Hypothalamus (tissue), 51 donors: ENCODE results near the gene CDKN2AIP.
A peak's percentile ranks its signal among the peaks of the same experiment; 100 is the strongest.
"Not testable (repeated sequence)": the region's sequence is repeated elsewhere in the genome, so short reads cannot be mapped to it uniquely, and the experiment has no call there.

Experiments
- DNase-seq, 51 donors: peaks; one replicate each; lab custom pipeline; 2025; lab: John Stamatoyannopoulos, UW

The CDKN2AIP gene

GRCh38 chr4:183413234-183414200 lies 30.9 kb upstream of the CDKN2AIP start:
- DNase-seq: no peak

- DNase-seq: no peak
Observed at GRCh38 chr4:183416879-183417755, 27.3 kb upstream of the CDKN2AIP start.

DNA sequence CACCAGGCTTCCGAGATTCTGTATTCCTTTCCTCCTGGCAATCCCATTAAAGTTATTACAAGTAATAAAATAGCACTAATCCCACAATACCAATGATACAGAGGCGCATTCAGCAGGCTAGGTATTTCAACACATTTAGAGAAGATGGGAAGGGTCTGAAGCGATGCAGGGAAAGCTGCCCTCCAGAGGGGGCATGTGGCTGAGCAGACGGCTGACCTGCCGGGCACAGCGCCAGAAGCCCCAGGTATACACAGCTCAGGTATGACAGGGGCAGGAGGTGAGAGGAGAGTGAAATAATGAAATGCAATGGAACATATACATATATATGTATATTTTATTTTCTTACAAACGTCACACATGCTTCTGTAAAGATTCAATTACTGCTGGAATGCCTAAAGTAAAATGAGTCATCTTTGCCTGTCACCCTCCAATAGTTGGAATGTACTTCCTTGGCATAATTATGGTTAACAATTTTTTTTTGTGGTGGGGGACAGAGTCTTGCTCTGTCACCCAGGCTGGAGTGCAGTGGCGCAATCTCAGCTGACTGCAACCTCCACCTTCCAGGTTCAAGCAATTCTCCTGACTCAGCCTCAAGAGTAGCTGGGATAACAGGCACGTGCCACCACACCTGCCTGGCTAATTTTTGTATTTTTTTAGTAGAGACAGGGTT lies 21.3 kb upstream of the CDKN2AIP start:
- DNase-seq: no peak

DNA sequence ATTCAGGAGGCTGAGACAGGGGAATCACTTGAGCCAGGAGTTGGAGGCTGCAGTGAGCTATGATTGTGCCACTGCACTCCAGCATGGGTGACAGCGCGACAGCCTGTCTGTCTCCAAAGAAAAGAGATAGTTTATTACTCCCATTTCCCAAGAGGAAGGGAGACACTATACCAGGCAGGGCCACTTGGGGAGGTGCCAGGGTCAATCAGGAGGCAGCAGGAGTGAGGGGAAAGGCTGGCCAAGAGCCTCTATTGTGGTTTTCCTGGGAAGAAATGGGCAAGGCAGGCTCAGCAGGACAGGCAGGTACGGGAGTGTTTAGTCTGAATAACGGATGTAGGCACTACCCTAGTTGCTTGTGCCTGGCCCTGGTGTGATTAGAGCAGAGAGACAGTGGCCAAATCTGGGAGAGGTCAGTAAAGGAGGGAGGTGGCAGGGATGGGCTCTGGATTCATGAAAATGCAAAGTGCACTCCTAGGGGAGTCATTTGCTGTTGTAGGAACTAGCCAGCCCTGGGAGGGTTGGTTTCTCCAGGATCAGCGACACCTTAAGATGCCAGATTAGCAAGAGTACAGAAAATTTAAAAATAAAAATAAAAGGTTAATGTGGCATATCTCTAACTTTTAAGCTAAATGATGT lies 20.2 kb upstream of the CDKN2AIP start:
- no peak for DNase-seq

- DNase-seq: no peak
Observed at GRCh38 chr4:183426507-183426906, 17.9 kb upstream of the CDKN2AIP start.

GRCh38 chr4:183429489-183429888 lies 14.9 kb upstream of the CDKN2AIP start:
- no peak for DNase-seq

- DNase-seq: no peak
Observed at GRCh38 chr4:183430317-183430993, 14.0 kb upstream of the CDKN2AIP start.

DNA sequence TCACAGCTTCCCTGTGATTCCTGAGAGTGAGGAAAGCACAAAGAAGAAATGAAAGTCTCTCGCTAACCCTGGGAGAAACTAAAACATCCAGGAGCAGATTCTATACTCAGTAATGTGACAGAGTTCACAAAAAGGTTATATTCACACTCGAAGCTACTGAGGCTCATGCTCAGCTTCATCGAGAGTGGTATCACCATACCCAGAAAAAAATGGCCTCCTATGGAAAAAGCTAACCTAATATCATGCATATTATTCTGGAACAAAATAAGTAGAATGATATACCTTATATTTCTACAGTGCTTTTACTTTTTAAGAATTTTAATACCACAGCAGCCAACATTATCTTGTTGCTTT lies 13.5 kb upstream of the CDKN2AIP start:
- DNase-seq: no peak

GRCh38 chr4:183431614-183432013 lies 12.8 kb upstream of the CDKN2AIP start:
- DNase-seq: no peak

DNA sequence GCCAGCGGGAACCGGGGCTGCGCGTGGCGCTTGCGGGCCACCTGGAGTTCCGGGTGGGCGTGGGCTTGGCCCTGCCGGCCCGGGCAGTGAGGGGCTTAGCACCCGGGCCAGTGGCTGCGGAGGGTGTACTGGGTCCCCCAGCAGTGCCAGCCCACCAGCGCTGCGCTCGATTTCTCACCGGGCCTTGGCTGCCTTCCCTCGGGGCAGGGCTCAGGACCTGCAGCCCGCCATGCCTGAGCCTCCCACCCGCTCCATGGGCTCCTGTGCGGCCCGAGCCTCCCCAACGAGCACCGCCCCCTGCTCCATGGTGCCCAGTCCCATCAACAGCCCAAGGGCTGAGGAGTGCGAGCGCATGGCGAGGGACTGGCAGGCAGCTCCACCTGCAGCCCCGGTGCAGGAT lies 11.3 kb upstream of the CDKN2AIP start:
- DNase-seq: not testable (repeated sequence)

GRCh38 chr4:183434264-183434663 lies 10.2 kb upstream of the CDKN2AIP start:
- no peak for DNase-seq

- DNase-seq: no peak
Observed at GRCh38 chr4:183434666-183435190, 9.7 kb upstream of the CDKN2AIP start.

DNA sequence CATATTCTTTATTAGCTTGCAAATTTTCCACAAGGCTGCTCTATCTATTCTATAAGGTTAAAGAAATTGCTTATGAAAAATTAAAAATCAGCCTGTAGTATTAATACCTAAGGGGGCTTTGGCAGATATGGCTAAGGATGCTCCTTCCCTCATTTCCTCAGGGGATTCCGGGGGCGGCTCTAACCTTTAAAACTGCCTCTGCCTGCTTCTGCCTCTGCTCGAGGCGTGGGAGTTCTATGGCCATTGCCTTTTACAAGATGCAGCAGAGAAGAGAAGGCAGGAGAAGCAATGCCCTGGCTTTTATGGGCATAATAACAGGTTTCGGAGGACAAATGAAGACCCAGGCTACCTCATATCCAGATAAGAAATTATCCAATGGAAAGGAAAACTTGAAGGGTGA lies 8.6 kb upstream of the CDKN2AIP start:
- no peak for DNase-seq

- no peak for DNase-seq
Observed at GRCh38 chr4:183436417-183436816, 8.0 kb upstream of the CDKN2AIP start.

GRCh38 chr4:183437452-183437851 lies 7.0 kb upstream of the CDKN2AIP start:
- no peak for DNase-seq

DNA sequence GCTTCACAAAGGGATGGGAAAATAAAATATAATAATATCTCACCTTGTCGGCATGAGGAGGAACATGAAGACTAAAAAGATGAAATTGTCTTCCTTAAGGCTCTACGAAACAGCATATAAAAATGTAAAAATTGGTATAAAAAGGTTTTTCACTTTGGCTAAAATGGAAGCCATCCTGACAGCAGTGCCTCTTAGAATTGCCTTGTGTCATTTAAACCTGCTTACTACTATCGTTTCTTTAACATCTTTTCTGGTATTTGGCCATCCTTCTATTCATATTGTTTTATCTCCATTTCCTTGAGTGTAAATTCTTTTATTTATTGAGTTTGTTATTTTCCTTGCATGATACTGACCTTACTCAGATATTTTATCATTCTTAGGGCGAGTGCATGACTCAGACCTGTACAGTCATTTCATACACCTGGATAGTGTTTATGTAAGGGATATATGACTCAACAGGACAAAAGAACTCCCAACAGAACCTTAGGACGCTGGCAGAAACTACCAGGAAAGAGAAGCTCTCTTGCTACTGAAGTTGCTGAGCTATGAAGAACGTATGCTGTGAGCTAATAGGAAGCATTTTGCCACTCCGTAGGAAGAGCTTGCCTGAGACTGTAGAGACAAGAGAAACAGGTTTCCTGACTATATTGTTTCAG lies 5.8 kb upstream of the CDKN2AIP start:
- DNase-seq: no peak

- DNase-seq: no peak
Observed at GRCh38 chr4:183441276-183441675, 3.2 kb upstream of the CDKN2AIP start.

- DNase-seq: peak in 26 of 51 donors; percentile 23 to 86 (median 64)
Observed at GRCh38 chr4:183443655-183444213, 702 bp upstream of the CDKN2AIP start.

- DNase-seq: peak in 15 of 51 donors; percentile 6 to 67 (median 38)
Observed at GRCh38 chr4:183445097-183445428, 627 bp downstream of the CDKN2AIP start.
